HepG2 (cell line): ENCODE measurements around the gene SRSF2. TPM values are rescaled to one million over a fixed set of nuclear protein-coding genes. Genes with fewer than 3 reads are reported as not detected.

ENCODE experiments used
- ELF3 ChIP-seq: IDR thresholded peaks from 2 replicates; pipeline ENCODE4 v1.6.1; 2016; ENCODE audit warnings: missing genetic modification reagents, missing compliant biosample characterization
- ESRRA ChIP-seq: sonication (generic); formaldehyde crosslinking; IDR thresholded peaks from 2 replicates; pipeline ENCODE4 v1.5.1; 2020; ENCODE audit warnings: mild to moderate bottlenecking, low read depth, missing genetic modification reagents
- ETV5 ChIP-seq: IDR thresholded peaks from 2 replicates; pipeline ENCODE4 v1.6.1; 2018; ENCODE audit warnings: missing biosample characterization, missing genetic modification reagents, inconsistent platforms, borderline replicate concordance
- HNRNPH1 ChIP-seq: fragments of 200-400 bp; formaldehyde crosslinking; optimal IDR thresholded peaks from 2 replicates; pipeline ENCODE3; 2017; ENCODE audit warnings: mild to moderate bottlenecking, low read depth, low read length
- MXD4 ChIP-seq: IDR thresholded peaks from 2 replicates; pipeline ENCODE4 v1.6.1; 2016; ENCODE audit warnings: mild to moderate bottlenecking, missing biosample characterization, missing genetic modification reagents
- SRF ChIP-seq: IDR thresholded peaks from 2 replicates; pipeline ENCODE4 v1.6.1; 2011; ENCODE audit warnings: mild to moderate bottlenecking, low read depth, low read length, moderate library complexity
- ZFP36L1 ChIP-seq: sonication (generic); formaldehyde crosslinking; IDR thresholded peaks from 2 replicates; pipeline ENCODE4 v1.8.0; 2022; ENCODE audit warnings: mild to moderate bottlenecking, missing genetic modification reagents, moderate library complexity
- ZNF501 ChIP-seq: sonication (generic); formaldehyde crosslinking; IDR thresholded peaks from 2 replicates; pipeline ENCODE4 v1.5.1; 2020; ENCODE audit warnings: mild to moderate bottlenecking, moderate library complexity, missing genetic modification reagents
- ZNF772 ChIP-seq: sonication (generic); formaldehyde crosslinking; IDR thresholded peaks from 2 replicates; pipeline ENCODE4 v1.5.0; 2020; ENCODE audit warnings: mild to moderate bottlenecking, missing genetic modification reagents
- ZNF792 ChIP-seq: IDR thresholded peaks from 2 replicates; pipeline ENCODE4 v1.6.1; 2016
- ZSCAN9 ChIP-seq: IDR thresholded peaks from 2 replicates; pipeline ENCODE4 v1.6.1; 2016; ENCODE audit warnings: borderline replicate concordance
- polyA plus RNA-seq, 8 experiments: library from polyadenylated mRNA; depleted of rRNA in 3 of 8; stranded (reverse) in 7 of 8; unstranded in 1 of 8; fragments of >200 nt; fragmentation: Illumina TruSeq in 4 of 8; extraction: Trizol in 4 of 8; gene quantifications; 2 replicates each; pipeline versions ENCODE4 v1.2.1 to v1.2.3, GENCODE V29; 2011 to 2016; ENCODE audit warnings: low read depth in 4 of 8, missing spikeins in 1 of 8, mixed read lengths in 1 of 8; ENCODE audit not compliant: insufficient read depth in 1 of 8
- total RNA-seq, 5 experiments: library from RNA; depleted of rRNA; stranded (reverse); fragments of >200 nt; fragmentation: Illumina TruSeq; extraction: Trizol; gene quantifications; 2 replicates each; pipeline ENCODE4 v1.2.3, GENCODE V29; 2016; ENCODE audit warnings: low read depth in 1 of 5
- TF ChIP-seq, protein P1 (sequence below): sonication (generic); formaldehyde crosslinking; IDR thresholded peaks from 2 replicates; pipeline ENCODE4; 2020; ENCODE audit warnings: missing genetic modification reagents, mild to moderate bottlenecking, borderline replicate concordance
- TF ChIP-seq, protein P2 (sequence below): IDR thresholded peaks from 2 replicates; pipeline ENCODE4 v1.6.1; 2016; ENCODE audit warnings: missing biosample characterization, missing genetic modification reagents, low read depth
- TF ChIP-seq, protein P3 (sequence below): IDR thresholded peaks from 2 replicates; pipeline ENCODE4 v1.6.1; 2016; ENCODE audit warnings: mild to moderate bottlenecking, missing biosample characterization, missing genetic modification reagents
- TF ChIP-seq, protein P4 (sequence below): sonication (generic); formaldehyde crosslinking; IDR thresholded peaks from 2 replicates; pipeline ENCODE4 v1.4.0; 2020; ENCODE audit warnings: missing genetic modification reagents, mild to moderate bottlenecking, borderline replicate concordance
- TF ChIP-seq, protein P5 (sequence below): IDR thresholded peaks from 2 replicates; pipeline ENCODE4 v1.6.1; 2016; ENCODE audit warnings: low read depth, missing genetic modification reagents, missing compliant biosample characterization

Gene SRSF2
- total and polyA plus RNA-seq, 2 of the 13 experiments (the other 11 are each of a cell fraction or from before 2014, with no cell fraction given): 306 to 319 TPM

DNA sequence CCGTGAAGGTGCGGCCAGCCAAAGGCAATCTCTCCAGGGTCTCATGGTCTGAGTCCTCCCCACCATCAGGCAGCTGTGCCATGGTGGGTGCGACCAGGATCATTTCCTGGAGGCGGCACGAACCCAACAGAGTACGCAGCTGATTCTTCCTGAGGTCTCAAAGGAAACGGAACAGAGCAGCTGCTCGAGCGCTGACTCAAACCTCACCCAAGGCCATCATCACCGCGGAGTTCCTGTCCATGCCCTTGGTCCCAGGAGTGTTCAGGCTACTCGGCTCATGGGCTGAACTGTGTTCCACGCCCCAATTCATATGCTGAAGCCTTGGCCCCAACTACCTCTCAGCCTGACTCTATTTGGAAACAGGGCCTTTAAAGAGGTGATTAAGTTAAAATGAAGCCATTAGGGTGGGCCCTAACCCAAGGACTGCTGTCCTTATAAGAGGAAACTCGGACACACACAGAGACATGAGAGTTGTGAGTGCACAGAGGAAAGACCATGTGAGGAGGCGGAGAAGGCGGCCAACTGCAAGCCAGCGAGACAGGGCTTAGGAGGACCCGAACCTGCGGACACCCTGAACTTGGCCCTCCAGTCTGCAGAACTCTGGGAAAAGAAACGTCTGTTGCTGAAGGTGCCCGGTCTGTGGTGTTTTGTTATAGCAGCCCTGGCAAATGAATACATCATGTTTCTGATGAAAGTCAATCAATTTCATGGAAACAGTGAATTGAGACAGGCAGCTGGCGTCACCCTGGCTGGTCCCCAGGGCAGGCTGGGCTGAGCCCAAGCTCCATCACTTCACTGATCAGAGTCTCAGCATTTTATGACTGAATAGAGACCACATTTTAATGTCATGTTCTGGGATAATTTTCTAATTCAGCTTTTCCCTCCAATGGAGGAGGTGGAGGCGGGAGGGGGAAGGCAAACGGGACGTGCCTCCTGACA is 40.1 kb downstream of the SRSF2 start (continued):
- TF ChIP-seq, protein P1, sequence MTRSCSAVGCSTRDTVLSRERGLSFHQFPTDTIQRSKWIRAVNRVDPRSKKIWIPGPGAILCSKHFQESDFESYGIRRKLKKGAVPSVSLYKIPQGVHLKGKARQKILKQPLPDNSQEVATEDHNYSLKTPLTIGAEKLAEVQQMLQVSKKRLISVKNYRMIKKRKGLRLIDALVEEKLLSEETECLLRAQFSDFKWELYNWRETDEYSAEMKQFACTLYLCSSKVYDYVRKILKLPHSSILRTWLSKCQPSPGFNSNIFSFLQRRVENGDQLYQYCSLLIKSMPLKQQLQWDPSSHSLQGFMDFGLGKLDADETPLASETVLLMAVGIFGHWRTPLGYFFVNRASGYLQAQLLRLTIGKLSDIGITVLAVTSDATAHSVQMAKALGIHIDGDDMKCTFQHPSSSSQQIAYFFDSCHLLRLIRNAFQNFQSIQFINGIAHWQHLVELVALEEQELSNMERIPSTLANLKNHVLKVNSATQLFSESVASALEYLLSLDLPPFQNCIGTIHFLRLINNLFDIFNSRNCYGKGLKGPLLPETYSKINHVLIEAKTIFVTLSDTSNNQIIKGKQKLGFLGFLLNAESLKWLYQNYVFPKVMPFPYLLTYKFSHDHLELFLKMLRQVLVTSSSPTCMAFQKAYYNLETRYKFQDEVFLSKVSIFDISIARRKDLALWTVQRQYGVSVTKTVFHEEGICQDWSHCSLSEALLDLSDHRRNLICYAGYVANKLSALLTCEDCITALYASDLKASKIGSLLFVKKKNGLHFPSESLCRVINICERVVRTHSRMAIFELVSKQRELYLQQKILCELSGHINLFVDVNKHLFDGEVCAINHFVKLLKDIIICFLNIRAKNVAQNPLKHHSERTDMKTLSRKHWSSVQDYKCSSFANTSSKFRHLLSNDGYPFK (CRISPR knock-in tag): peak; percentile 17; the same call in 1 of the 2 replicates
- TF ChIP-seq ESRRA (CRISPR knock-in tag) (0 out of 2 replicates have a peak, but pooled peaks have one; percentile 29), ZFP36L1 (CRISPR knock-in tag) (0 out of 2 replicates have a peak, but pooled peaks have one; percentile 63), ZNF772 (peak; percentile 66; the same call in 1 of the 2 replicates), ETV5 (CRISPR knock-in tag) (peak; percentile 95), ZSCAN9 (CRISPR knock-in tag) (0 out of 2 replicates have a peak, but pooled peaks have one; percentile 74), MXD4 (0 out of 2 replicates have a peak, but pooled peaks have one; percentile 25), ZNF501 (CRISPR knock-in tag) (0 out of 2 replicates have a peak, but pooled peaks have one; percentile 28), ZNF792 (CRISPR knock-in tag) (peak; percentile 72; the same call in 1 of the 2 replicates), ELF3 (CRISPR knock-in tag) (peak; percentile 91), SRF (no peak), HNRNPH1 (no peak)
- TF ChIP-seq, protein P2, sequence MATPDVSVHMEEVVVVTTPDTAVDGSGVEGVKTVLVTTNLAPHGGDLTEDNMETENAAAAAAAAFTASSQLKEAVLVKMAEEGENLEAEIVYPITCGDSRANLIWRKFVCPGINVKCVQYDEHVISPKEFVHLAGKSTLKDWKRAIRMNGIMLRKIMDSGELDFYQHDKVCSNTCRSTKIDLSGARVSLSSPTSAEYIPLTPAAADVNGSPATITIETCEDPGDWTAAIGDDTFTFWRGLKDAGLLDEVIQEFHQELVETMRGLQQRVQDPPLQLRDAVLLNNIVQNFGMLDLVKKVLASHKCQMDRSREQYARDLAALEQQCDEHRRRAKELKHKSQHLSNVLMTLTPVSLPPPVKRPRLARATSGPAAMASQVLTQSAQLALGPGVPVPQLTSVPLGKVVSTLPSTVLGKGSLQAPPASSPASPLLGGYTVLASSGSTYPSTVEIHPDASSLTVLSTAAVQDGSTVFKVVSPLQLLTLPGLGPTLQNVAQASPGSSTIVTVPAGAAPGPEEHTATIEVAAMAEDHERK (CRISPR knock-in tag): no peak
- TF ChIP-seq, protein P3, sequence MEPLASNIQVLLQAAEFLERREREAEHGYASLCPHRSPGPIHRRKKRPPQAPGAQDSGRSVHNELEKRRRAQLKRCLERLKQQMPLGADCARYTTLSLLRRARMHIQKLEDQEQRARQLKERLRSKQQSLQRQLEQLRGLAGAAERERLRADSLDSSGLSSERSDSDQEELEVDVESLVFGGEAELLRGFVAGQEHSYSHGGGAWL (CRISPR knock-in tag): 0 out of 2 replicates have a peak, but pooled peaks have one; percentile 27
- TF ChIP-seq, protein P4, sequence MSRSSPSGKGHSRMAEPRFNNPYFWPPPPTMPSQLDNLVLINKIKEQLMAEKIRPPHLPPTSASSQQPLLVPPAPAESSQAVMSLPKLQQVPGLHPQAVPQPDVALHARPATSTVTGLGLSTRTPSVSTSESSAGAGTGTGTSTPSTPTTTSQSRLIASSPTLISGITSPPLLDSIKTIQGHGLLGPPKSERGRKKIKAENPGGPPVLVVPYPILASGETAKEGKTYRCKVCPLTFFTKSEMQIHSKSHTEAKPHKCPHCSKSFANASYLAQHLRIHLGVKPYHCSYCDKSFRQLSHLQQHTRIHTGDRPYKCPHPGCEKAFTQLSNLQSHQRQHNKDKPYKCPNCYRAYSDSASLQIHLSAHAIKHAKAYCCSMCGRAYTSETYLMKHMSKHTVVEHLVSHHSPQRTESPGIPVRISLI (CRISPR knock-in tag): no peak
- TF ChIP-seq, protein P5, sequence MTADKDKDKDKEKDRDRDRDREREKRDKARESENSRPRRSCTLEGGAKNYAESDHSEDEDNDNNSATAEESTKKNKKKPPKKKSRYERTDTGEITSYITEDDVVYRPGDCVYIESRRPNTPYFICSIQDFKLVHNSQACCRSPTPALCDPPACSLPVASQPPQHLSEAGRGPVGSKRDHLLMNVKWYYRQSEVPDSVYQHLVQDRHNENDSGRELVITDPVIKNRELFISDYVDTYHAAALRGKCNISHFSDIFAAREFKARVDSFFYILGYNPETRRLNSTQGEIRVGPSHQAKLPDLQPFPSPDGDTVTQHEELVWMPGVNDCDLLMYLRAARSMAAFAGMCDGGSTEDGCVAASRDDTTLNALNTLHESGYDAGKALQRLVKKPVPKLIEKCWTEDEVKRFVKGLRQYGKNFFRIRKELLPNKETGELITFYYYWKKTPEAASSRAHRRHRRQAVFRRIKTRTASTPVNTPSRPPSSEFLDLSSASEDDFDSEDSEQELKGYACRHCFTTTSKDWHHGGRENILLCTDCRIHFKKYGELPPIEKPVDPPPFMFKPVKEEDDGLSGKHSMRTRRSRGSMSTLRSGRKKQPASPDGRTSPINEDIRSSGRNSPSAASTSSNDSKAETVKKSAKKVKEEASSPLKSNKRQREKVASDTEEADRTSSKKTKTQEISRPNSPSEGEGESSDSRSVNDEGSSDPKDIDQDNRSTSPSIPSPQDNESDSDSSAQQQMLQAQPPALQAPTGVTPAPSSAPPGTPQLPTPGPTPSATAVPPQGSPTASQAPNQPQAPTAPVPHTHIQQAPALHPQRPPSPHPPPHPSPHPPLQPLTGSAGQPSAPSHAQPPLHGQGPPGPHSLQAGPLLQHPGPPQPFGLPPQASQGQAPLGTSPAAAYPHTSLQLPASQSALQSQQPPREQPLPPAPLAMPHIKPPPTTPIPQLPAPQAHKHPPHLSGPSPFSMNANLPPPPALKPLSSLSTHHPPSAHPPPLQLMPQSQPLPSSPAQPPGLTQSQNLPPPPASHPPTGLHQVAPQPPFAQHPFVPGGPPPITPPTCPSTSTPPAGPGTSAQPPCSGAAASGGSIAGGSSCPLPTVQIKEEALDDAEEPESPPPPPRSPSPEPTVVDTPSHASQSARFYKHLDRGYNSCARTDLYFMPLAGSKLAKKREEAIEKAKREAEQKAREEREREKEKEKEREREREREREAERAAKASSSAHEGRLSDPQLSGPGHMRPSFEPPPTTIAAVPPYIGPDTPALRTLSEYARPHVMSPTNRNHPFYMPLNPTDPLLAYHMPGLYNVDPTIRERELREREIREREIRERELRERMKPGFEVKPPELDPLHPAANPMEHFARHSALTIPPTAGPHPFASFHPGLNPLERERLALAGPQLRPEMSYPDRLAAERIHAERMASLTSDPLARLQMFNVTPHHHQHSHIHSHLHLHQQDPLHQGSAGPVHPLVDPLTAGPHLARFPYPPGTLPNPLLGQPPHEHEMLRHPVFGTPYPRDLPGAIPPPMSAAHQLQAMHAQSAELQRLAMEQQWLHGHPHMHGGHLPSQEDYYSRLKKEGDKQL: 0 out of 2 replicates have a peak, but pooled peaks have one; percentile 40
